Tibial nerve (tissue), 4 donors: Measurements from ENCODE around the gene GPD1L.

ENCODE experiments used
- EP300 ChIP-seq, 2 donors: sonication (generic); formaldehyde crosslinking; IDR thresholded peaks; one replicate each; pipeline ENCODE4 v1.6.1; 2017; ENCODE audit warnings: antibody characterized with exemption in 2 of 2, mild to moderate bottlenecking in 1 of 2
- POLR2A ChIP-seq, 2 donors: fragments of 450-650 bp; IDR thresholded peaks; one replicate each; pipeline ENCODE4 v1.6.1; 2017; ENCODE audit warnings: antibody characterized with exemption in 2 of 2, mild to moderate bottlenecking in 2 of 2, moderate library complexity in 2 of 2
- TF ChIP-seq, protein P1 (sequence below), 5 experiments: fragments of 200-600 bp in 3 of 5; fragments of 450-650 bp in 2 of 5; sonication (generic) in 3 of 5; IDR thresholded peaks; one replicate each; pipeline ENCODE4 v1.5.1; 2016 to 2019; ENCODE audit warnings: antibody characterized with exemption in 5 of 5, mild to moderate bottlenecking in 3 of 5, moderate library complexity in 2 of 5

DNA sequence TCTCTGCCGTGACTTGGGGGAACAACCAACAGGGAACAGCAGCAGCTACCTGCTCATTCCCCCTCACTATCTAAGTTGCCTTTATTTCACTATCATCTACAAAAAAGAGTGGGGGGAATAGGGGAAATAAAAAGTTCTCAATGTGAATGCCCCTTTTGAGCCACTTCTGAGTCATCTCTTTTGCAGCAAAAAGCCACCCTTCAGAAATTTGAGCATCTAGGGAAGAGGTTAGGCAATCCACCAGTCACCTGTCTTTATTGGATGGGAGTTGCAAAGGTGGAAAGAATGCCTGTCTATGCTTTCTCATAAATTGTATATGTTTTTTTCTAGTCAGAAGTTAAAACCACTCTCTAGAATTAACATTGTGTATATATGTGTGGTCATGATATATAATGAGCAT is 41.1 kb downstream of the GPD1L start:
- TF ChIP-seq POLR2A (IDR thresholded peaks at IDR 0.05) (no peak), EP300 (IDR thresholded peaks at IDR 0.05) (no peak)
- TF ChIP-seq, protein P1, sequence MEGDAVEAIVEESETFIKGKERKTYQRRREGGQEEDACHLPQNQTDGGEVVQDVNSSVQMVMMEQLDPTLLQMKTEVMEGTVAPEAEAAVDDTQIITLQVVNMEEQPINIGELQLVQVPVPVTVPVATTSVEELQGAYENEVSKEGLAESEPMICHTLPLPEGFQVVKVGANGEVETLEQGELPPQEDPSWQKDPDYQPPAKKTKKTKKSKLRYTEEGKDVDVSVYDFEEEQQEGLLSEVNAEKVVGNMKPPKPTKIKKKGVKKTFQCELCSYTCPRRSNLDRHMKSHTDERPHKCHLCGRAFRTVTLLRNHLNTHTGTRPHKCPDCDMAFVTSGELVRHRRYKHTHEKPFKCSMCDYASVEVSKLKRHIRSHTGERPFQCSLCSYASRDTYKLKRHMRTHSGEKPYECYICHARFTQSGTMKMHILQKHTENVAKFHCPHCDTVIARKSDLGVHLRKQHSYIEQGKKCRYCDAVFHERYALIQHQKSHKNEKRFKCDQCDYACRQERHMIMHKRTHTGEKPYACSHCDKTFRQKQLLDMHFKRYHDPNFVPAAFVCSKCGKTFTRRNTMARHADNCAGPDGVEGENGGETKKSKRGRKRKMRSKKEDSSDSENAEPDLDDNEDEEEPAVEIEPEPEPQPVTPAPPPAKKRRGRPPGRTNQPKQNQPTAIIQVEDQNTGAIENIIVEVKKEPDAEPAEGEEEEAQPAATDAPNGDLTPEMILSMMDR (IDR thresholded peaks at IDR 0.05) = no peak
